WTC11 (cell line): ENCODE data around the gene RBFOX1. TPM values are rescaled to one million over a fixed set of nuclear protein-coding genes. Genes with fewer than 3 reads are reported as not detected.

Experiments used
- ATAC-seq: fragments of 200-7000 bp; cut with Tn5 transposase; 2 replicates; pipeline ENCODE4 v1.10.0; 2021; ENCODE audit warnings: mild to moderate bottlenecking, moderate library complexity
- CTCF ChIA-PET: fragments of 300-600 bp; sonication (Branson Sonifier 250); formaldehyde crosslinking; loops from one replicate; lab custom pipeline; 2021; ENCODE audit warnings: antibody characterized with exemption; lab: Charles Lee
- POLR2A ChIA-PET: fragments of 350-600 bp; sonication (Branson Sonifier 250); formaldehyde crosslinking; loops from one replicate; lab custom pipeline; 2021; ENCODE audit warnings: antibody characterized with exemption; lab: Charles Lee
- DNase-seq: peaks from one replicate; pipeline ENCODE4 v3.0.0; 2021; ENCODE audit warnings: low spot score
- H3K27ac Mint-ChIP-seq: 2 replicates; pipeline ENCODE4 v1.8.0; 2021; ENCODE audit warnings: mixed read lengths
- H3K27me3 Mint-ChIP-seq: 2 replicates; pipeline ENCODE4 v1.8.0; 2021; ENCODE audit warnings: low read depth, mild to moderate bottlenecking, moderate library complexity, mixed read lengths
- H3K36me3 Mint-ChIP-seq: 2 replicates; pipeline ENCODE4 v1.8.0; 2021; ENCODE audit warnings: mixed read lengths
- H3K4me1 Mint-ChIP-seq: 2 replicates; pipeline ENCODE4 v1.8.0; 2022; ENCODE audit warnings: mixed read lengths
- H3K4me3 Mint-ChIP-seq: 2 replicates; pipeline ENCODE4 v1.8.0; 2021; ENCODE audit warnings: mild to moderate bottlenecking, moderate library complexity, mixed read lengths
- H3K9me3 Mint-ChIP-seq: 2 replicates; pipeline ENCODE4 v1.8.0; 2021; ENCODE audit warnings: mixed read lengths
- ELF4 ChIP-seq: sonication (generic); formaldehyde crosslinking; IDR thresholded peaks from 2 replicates; pipeline ENCODE4 v1.8.1; 2022; ENCODE audit warnings: low read depth, mild to moderate bottlenecking, moderate library complexity, missing genetic modification reagents
- ETV6 ChIP-seq: sonication (generic); formaldehyde crosslinking; IDR thresholded peaks from 2 replicates; pipeline ENCODE4 v1.8.1; 2022; ENCODE audit warnings: mild to moderate bottlenecking, missing genetic modification reagents
- JUN ChIP-seq: sonication (generic); formaldehyde crosslinking; IDR thresholded peaks from 2 replicates; pipeline ENCODE4 v1.8.0; 2023; ENCODE audit warnings: mild to moderate bottlenecking, missing genetic modification reagents
- NR3C1 ChIP-seq: sonication (generic); formaldehyde crosslinking; conservative IDR thresholded peaks from 2 replicates; pipeline ENCODE4 v1.8.1; 2023; ENCODE audit warnings: low read depth, mild to moderate bottlenecking, missing genetic modification reagents
- RELA ChIP-seq: sonication (generic); formaldehyde crosslinking; IDR thresholded peaks from 2 replicates; pipeline ENCODE4 v1.8.1; 2022; ENCODE audit warnings: missing genetic modification reagents, mild to moderate bottlenecking, borderline replicate concordance
- SP1 ChIP-seq: sonication (generic); formaldehyde crosslinking; conservative IDR thresholded peaks from 2 replicates; pipeline ENCODE4 v1.8.1; 2022; ENCODE audit warnings: missing genetic modification reagents
- ZNF263 ChIP-seq: sonication (generic); formaldehyde crosslinking; IDR thresholded peaks from 2 replicates; pipeline ENCODE4 v1.8.1; 2022; ENCODE audit warnings: low read depth, mild to moderate bottlenecking, moderate library complexity, missing genetic modification reagents
- ZNF423 ChIP-seq: fragments of 250-450 bp; sonication (Bioruptor Pico); IDR thresholded peaks from 2 replicates; pipeline ENCODE4 v2.1.2; 2022; ENCODE audit warnings: mild to moderate bottlenecking, moderate library complexity
- total RNA-seq: library from RNA; stranded (reverse); gene quantifications from 3 replicates; pipeline ENCODE4 v1.2.3, GENCODE V29; 2021
- TF ChIP-seq, protein P1 (sequence below): fragments of 200-600 bp; IDR thresholded peaks from 2 replicates; pipeline ENCODE4 v1.8.0; 2022; ENCODE audit warnings: antibody characterized with exemption
- TF ChIP-seq, protein P2 (sequence below): fragments of 250-450 bp; sonication (Bioruptor Pico); IDR thresholded peaks from 2 replicates; pipeline ENCODE4 v1.9.0; 2021; ENCODE audit warnings: mild to moderate bottlenecking
- TF ChIP-seq, protein P3 (sequence below): sonication (generic); formaldehyde crosslinking; IDR thresholded peaks from 2 replicates; pipeline ENCODE4 v1.8.1; 2022; ENCODE audit warnings: low read depth, mild to moderate bottlenecking, moderate library complexity, missing genetic modification reagents, borderline replicate concordance
- TF ChIP-seq, protein P4 (sequence below): sonication (generic); formaldehyde crosslinking; IDR thresholded peaks from 2 replicates; pipeline ENCODE4 v1.8.1; 2022; ENCODE audit warnings: missing genetic modification reagents, borderline replicate concordance
- TF ChIP-seq, protein P5 (sequence below): sonication (generic); formaldehyde crosslinking; conservative IDR thresholded peaks from 2 replicates; pipeline ENCODE4 v1.8.1; 2023; ENCODE audit warnings: mild to moderate bottlenecking, low read depth, missing genetic modification reagents, moderate library complexity
- TF ChIP-seq, protein P6 (sequence below): fragments of 250-450 bp; sonication (Bioruptor Pico); IDR thresholded peaks from 2 replicates; pipeline ENCODE4 v2.1.2; 2022; ENCODE audit warnings: mild to moderate bottlenecking, moderate library complexity
- TF ChIP-seq, protein P7 (sequence below): sonication (generic); formaldehyde crosslinking; IDR thresholded peaks from 2 replicates; pipeline ENCODE4 v1.8.0; 2023; ENCODE audit warnings: missing genetic modification reagents, mild to moderate bottlenecking, borderline replicate concordance
- TF ChIP-seq, protein P8 (sequence below): sonication (generic); formaldehyde crosslinking; IDR thresholded peaks from 2 replicates; pipeline ENCODE4 v1.8.0; 2023; ENCODE audit warnings: mild to moderate bottlenecking, missing genetic modification reagents

The RBFOX1 gene
- total RNA-seq, 1 experiment from 2014 or later: 1.1 TPM

DNA sequence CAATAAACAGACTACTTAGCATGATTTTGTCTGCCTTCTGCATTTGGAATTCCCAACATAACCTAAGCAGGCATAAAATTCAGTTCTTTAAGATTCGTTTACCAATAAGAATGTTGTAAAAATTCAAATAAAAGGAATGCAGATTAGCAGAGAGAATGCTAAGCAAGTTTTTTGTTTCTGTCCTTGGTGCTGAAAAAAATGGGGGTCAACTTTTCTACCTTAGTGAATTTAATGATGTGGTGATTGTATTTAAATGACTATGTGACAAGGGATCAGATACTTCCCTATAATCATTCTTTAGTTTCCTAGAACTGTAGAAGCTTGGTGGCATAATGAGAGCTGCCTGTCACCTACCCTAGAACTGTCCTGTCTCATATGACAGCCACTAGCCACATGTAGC, 159.5 kb downstream of the RBFOX1 start:
- ATAC-seq (no peak), DNase-seq (no peak)
- H3K4me1 Mint-ChIP-seq: no peaks in the 10 kb centered on the region
- ChIA-PET CTCF (no interaction called here), POLR2A (no interaction called here)
- H3K4me3 Mint-ChIP-seq: no peak overlapping the region
- H3K9me3 Mint-ChIP-seq: peaks cover 89% of the 10 kb centered on the region
- no peak overlapping the region for H3K27ac Mint-ChIP-seq
- H3K27me3 Mint-ChIP-seq: peaks cover 14% of the 10 kb centered on the region
- peaks cover 69% of the 10 kb centered on the region for H3K36me3 Mint-ChIP-seq
- TF ChIP-seq JUN (CRISPR knock-in tag) (no peak), NR3C1 (CRISPR knock-in tag) (no peak), ELF4 (CRISPR knock-in tag) (no peak), ETV6 (no peak), ZNF423 (no peak), ZNF263 (no peak), RELA (no peak), SP1 (CRISPR knock-in tag) (no peak)
- TF ChIP-seq, protein P1, sequence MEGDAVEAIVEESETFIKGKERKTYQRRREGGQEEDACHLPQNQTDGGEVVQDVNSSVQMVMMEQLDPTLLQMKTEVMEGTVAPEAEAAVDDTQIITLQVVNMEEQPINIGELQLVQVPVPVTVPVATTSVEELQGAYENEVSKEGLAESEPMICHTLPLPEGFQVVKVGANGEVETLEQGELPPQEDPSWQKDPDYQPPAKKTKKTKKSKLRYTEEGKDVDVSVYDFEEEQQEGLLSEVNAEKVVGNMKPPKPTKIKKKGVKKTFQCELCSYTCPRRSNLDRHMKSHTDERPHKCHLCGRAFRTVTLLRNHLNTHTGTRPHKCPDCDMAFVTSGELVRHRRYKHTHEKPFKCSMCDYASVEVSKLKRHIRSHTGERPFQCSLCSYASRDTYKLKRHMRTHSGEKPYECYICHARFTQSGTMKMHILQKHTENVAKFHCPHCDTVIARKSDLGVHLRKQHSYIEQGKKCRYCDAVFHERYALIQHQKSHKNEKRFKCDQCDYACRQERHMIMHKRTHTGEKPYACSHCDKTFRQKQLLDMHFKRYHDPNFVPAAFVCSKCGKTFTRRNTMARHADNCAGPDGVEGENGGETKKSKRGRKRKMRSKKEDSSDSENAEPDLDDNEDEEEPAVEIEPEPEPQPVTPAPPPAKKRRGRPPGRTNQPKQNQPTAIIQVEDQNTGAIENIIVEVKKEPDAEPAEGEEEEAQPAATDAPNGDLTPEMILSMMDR: no peak
- TF ChIP-seq, protein P2, sequence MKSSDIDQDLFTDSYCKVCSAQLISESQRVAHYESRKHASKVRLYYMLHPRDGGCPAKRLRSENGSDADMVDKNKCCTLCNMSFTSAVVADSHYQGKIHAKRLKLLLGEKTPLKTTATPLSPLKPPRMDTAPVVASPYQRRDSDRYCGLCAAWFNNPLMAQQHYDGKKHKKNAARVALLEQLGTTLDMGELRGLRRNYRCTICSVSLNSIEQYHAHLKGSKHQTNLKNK (CRISPR knock-in tag): no peak
- TF ChIP-seq, protein P3, sequence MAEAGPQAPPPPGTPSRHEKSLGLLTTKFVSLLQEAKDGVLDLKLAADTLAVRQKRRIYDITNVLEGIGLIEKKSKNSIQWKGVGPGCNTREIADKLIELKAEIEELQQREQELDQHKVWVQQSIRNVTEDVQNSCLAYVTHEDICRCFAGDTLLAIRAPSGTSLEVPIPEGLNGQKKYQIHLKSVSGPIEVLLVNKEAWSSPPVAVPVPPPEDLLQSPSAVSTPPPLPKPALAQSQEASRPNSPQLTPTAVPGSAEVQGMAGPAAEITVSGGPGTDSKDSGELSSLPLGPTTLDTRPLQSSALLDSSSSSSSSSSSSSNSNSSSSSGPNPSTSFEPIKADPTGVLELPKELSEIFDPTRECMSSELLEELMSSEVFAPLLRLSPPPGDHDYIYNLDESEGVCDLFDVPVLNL (CRISPR knock-in tag): no peak
- TF ChIP-seq, protein P4, sequence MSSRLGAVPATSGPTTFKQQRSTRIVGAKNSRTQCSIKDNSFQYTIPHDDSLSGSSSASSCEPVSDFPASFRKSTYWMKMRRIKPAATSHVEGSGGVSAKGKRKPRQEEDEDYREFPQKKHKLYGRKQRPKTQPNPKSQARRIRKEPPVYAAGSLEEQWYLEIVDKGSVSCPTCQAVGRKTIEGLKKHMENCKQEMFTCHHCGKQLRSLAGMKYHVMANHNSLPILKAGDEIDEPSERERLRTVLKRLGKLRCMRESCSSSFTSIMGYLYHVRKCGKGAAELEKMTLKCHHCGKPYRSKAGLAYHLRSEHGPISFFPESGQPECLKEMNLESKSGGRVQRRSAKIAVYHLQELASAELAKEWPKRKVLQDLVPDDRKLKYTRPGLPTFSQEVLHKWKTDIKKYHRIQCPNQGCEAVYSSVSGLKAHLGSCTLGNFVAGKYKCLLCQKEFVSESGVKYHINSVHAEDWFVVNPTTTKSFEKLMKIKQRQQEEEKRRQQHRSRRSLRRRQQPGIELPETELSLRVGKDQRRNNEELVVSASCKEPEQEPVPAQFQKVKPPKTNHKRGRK (CRISPR knock-in tag): no peak
- TF ChIP-seq, protein P5, sequence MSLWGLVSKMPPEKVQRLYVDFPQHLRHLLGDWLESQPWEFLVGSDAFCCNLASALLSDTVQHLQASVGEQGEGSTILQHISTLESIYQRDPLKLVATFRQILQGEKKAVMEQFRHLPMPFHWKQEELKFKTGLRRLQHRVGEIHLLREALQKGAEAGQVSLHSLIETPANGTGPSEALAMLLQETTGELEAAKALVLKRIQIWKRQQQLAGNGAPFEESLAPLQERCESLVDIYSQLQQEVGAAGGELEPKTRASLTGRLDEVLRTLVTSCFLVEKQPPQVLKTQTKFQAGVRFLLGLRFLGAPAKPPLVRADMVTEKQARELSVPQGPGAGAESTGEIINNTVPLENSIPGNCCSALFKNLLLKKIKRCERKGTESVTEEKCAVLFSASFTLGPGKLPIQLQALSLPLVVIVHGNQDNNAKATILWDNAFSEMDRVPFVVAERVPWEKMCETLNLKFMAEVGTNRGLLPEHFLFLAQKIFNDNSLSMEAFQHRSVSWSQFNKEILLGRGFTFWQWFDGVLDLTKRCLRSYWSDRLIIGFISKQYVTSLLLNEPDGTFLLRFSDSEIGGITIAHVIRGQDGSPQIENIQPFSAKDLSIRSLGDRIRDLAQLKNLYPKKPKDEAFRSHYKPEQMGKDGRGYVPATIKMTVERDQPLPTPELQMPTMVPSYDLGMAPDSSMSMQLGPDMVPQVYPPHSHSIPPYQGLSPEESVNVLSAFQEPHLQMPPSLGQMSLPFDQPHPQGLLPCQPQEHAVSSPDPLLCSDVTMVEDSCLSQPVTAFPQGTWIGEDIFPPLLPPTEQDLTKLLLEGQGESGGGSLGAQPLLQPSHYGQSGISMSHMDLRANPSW (CRISPR knock-in tag): no peak
- TF ChIP-seq, protein P6, sequence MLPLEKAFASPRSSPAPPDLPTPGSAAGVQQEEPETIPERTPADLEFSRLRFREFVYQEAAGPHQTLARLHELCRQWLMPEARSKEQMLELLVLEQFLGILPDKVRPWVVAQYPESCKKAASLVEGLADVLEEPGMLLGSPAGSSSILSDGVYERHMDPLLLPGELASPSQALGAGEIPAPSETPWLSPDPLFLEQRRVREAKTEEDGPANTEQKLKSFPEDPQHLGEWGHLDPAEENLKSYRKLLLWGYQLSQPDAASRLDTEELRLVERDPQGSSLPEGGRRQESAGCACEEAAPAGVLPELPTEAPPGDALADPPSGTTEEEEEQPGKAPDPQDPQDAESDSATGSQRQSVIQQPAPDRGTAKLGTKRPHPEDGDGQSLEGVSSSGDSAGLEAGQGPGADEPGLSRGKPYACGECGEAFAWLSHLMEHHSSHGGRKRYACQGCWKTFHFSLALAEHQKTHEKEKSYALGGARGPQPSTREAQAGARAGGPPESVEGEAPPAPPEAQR (CRISPR knock-in tag): no peak
- TF ChIP-seq, protein P7, sequence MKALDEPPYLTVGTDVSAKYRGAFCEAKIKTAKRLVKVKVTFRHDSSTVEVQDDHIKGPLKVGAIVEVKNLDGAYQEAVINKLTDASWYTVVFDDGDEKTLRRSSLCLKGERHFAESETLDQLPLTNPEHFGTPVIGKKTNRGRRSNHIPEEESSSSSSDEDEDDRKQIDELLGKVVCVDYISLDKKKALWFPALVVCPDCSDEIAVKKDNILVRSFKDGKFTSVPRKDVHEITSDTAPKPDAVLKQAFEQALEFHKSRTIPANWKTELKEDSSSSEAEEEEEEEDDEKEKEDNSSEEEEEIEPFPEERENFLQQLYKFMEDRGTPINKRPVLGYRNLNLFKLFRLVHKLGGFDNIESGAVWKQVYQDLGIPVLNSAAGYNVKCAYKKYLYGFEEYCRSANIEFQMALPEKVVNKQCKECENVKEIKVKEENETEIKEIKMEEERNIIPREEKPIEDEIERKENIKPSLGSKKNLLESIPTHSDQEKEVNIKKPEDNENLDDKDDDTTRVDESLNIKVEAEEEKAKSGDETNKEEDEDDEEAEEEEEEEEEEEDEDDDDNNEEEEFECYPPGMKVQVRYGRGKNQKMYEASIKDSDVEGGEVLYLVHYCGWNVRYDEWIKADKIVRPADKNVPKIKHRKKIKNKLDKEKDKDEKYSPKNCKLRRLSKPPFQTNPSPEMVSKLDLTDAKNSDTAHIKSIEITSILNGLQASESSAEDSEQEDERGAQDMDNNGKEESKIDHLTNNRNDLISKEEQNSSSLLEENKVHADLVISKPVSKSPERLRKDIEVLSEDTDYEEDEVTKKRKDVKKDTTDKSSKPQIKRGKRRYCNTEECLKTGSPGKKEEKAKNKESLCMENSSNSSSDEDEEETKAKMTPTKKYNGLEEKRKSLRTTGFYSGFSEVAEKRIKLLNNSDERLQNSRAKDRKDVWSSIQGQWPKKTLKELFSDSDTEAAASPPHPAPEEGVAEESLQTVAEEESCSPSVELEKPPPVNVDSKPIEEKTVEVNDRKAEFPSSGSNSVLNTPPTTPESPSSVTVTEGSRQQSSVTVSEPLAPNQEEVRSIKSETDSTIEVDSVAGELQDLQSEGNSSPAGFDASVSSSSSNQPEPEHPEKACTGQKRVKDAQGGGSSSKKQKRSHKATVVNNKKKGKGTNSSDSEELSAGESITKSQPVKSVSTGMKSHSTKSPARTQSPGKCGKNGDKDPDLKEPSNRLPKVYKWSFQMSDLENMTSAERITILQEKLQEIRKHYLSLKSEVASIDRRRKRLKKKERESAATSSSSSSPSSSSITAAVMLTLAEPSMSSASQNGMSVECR: no peak
- TF ChIP-seq, protein P8, sequence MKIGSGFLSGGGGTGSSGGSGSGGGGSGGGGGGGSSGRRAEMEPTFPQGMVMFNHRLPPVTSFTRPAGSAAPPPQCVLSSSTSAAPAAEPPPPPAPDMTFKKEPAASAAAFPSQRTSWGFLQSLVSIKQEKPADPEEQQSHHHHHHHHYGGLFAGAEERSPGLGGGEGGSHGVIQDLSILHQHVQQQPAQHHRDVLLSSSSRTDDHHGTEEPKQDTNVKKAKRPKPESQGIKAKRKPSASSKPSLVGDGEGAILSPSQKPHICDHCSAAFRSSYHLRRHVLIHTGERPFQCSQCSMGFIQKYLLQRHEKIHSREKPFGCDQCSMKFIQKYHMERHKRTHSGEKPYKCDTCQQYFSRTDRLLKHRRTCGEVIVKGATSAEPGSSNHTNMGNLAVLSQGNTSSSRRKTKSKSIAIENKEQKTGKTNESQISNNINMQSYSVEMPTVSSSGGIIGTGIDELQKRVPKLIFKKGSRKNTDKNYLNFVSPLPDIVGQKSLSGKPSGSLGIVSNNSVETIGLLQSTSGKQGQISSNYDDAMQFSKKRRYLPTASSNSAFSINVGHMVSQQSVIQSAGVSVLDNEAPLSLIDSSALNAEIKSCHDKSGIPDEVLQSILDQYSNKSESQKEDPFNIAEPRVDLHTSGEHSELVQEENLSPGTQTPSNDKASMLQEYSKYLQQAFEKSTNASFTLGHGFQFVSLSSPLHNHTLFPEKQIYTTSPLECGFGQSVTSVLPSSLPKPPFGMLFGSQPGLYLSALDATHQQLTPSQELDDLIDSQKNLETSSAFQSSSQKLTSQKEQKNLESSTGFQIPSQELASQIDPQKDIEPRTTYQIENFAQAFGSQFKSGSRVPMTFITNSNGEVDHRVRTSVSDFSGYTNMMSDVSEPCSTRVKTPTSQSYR (CRISPR knock-in tag): no peak
